MCF 10A (cell line): ENCODE results near the gene BECN2. TPM values are rescaled to one million over a fixed set of nuclear protein-coding genes. Genes with fewer than 3 reads are reported as not detected.

ENCODE experiments used
- BruUV-seq: library from RNA; stranded (reverse); fragments of 400-500 nt; replicated peaks from 2 replicates; lab custom pipeline; 2021; lab: Mats Ljungman, UMichigan
- CTCF ChIA-PET: fragments of 300-600 bp; sonication (Branson Sonifier 250); formaldehyde crosslinking; extraction: SDS; loops from one replicate; lab custom pipeline; 2021; ENCODE audit warnings: antibody characterized with exemption, inconsistent platforms; lab: Yijun Ruan, JAX
- POLR2A ChIA-PET: fragments of 300-600, 350-650 bp; sonication (Branson Sonifier 250); formaldehyde crosslinking; extraction: SDS; loops from one replicate; lab custom pipeline; 2020; ENCODE audit warnings: antibody characterized with exemption, inconsistent platforms; lab: Yijun Ruan, JAX
- DNase-seq: peaks from one replicate; pipeline ENCODE4 v3.0.0-alpha.2; 2018; ENCODE audit not compliant: unreplicated experiment
- H3K27ac Mint-ChIP-seq: one replicate; pipeline ENCODE4 v1.8.0; 2022; ENCODE audit warnings: mild to moderate bottlenecking, low read depth, mixed read lengths; ENCODE audit not compliant: unreplicated experiment
- H3K27me3 Mint-ChIP-seq: one replicate; pipeline ENCODE4 v1.8.0; 2022; ENCODE audit warnings: mixed read lengths; ENCODE audit not compliant: insufficient read depth, unreplicated experiment
- H3K36me3 Mint-ChIP-seq: one replicate; pipeline ENCODE4 v1.8.0; 2022; ENCODE audit warnings: mild to moderate bottlenecking, moderate library complexity, mixed read lengths; ENCODE audit not compliant: insufficient read depth, unreplicated experiment
- H3K4me1 Mint-ChIP-seq: one replicate; pipeline ENCODE4 v1.8.0; 2022; ENCODE audit warnings: mixed read lengths; ENCODE audit not compliant: insufficient read depth, unreplicated experiment
- H3K4me3 Mint-ChIP-seq: one replicate; pipeline ENCODE4 v1.8.0; 2022; ENCODE audit warnings: mild to moderate bottlenecking, moderate library complexity, mixed read lengths; ENCODE audit not compliant: unreplicated experiment
- H3K9me3 Mint-ChIP-seq: one replicate; pipeline ENCODE4 v1.8.0; 2022; ENCODE audit warnings: mixed read lengths; ENCODE audit not compliant: unreplicated experiment
- intact Hi-C: fragments of 100-400 bp; cut with micrococcal nuclease; formaldehyde crosslinking; loops from 2 replicates; pipeline ENCODE4 v1.14.1; 2022
- total RNA-seq: library from RNA; stranded (reverse); gene quantifications from 2 replicates; pipeline ENCODE4 v1.2.3, GENCODE V29; 2022
- TF ChIP-seq, protein P1 (sequence below): fragments of 200-600 bp; IDR thresholded peaks from one replicate; pipeline ENCODE4 v1.8.0; 2022; ENCODE audit warnings: antibody characterized with exemption, mild to moderate bottlenecking; ENCODE audit not compliant: unreplicated experiment

BECN2 gene
- total RNA-seq, 1 experiment from 2014 or later: not detected

DNA sequence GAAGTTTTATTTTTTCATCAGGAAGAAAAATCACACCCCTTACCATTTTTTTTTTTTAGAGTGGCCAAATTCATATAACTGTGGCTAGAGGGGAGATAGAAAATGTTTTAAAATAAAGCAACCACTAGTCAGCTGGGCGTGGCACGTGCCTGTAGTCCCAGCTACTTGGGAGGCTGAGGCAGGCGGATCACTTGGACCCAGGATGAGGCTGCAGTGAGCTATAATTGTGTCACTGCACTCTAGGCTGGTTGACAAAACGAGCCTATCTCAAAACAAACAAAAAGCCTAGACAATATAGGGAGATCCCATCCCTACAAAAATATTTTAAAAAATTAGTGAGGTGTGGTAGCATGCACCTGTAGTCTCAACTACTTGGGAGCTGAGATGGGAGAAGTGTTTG lies 14.8 kb upstream of the BECN2 start:
- DNase-seq: no peak
- no TSS peak for BruUV-seq
- Mint-ChIP-seq H3K9me3 (no peaks in the 10 kb centered on the region), H3K36me3 (no peaks in the 10 kb centered on the region), H3K4me1 (peaks cover 5% of the 10 kb centered on the region), H3K27me3 (no peaks in the 10 kb centered on the region), H3K4me3 (no peak overlapping the region), H3K27ac (no peak overlapping the region)
- ChIA-PET POLR2A (no interaction called here), CTCF (interaction anchor here (0.7 to 1.2 kb wide), 3 partner anchors 18 to 422 kb away, joined by 3 to 4 read pairs (median 3); no protein-coding TSS in a partner anchor)
- intact Hi-C loops: no loop called here
- TF ChIP-seq, protein P1, sequence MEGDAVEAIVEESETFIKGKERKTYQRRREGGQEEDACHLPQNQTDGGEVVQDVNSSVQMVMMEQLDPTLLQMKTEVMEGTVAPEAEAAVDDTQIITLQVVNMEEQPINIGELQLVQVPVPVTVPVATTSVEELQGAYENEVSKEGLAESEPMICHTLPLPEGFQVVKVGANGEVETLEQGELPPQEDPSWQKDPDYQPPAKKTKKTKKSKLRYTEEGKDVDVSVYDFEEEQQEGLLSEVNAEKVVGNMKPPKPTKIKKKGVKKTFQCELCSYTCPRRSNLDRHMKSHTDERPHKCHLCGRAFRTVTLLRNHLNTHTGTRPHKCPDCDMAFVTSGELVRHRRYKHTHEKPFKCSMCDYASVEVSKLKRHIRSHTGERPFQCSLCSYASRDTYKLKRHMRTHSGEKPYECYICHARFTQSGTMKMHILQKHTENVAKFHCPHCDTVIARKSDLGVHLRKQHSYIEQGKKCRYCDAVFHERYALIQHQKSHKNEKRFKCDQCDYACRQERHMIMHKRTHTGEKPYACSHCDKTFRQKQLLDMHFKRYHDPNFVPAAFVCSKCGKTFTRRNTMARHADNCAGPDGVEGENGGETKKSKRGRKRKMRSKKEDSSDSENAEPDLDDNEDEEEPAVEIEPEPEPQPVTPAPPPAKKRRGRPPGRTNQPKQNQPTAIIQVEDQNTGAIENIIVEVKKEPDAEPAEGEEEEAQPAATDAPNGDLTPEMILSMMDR: no peak

DNA sequence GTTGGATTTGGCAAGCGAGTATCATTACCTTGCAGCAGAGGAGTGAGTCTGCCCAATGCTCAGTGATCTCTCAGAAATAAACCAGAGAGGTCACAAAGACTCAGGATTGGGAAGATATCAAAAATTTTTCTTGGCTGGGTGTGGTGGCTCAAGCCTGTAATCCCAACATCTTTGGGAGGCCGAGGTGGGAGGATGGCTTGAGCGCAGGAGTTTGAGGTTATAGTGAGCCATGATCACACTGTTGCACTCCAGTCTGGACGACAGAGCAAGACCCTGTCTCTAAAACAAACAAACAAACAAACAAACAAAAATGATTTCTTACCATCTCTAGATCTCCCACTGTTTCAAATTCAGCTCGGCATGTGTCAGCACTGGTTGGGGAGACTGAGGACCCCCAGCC lies 13.3 kb upstream of the BECN2 start:
- Mint-ChIP-seq H3K4me3 (no peak overlapping the region), H3K4me1 (peaks cover 5% of the 10 kb centered on the region), H3K27ac (no peak overlapping the region), H3K9me3 (no peaks in the 10 kb centered on the region), H3K27me3 (no peaks in the 10 kb centered on the region), H3K36me3 (no peaks in the 10 kb centered on the region)
- CTCF ChIA-PET: interaction anchor here (0.6 to 1.3 kb wide), 3 partner anchors 14 to 48 kb away, joined by 3 to 4 read pairs (median 3); no protein-coding TSS in a partner anchor
- TF ChIP-seq, protein P1: no peak
- no peak for DNase-seq
- POLR2A ChIA-PET: interaction anchor here (1.0 to 1.2 kb wide), 2 partner anchors 9 to 24 kb away, joined by 4 read pairs; no protein-coding TSS in a partner anchor
- BruUV-seq: no TSS peak
- intact Hi-C loops: no loop called here

DNA sequence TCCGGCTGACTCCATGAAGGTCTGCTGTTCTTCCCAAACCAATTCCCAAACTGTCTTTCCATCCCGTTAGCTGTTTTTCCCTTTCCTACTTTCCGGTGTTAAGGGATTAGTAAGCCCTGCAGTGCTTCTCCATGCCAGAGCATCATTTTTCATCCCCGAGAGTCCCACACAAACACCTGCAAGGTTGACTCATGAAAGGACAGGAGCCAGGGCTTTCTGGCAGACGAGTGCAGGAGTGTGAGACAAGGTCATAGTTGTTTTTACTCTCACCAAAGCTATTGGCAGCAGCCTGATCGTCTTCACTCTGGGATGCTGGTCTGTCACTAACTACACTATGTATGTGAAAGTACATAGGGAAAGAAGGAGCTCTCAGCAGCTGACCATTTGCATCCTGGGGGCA lies 10.2 kb upstream of the BECN2 start:
- Mint-ChIP-seq H3K27me3 (no peaks in the 10 kb centered on the region), H3K4me3 (no peak overlapping the region), H3K27ac (no peak overlapping the region), H3K4me1 (peaks cover 5% of the 10 kb centered on the region), H3K9me3 (no peaks in the 10 kb centered on the region), H3K36me3 (no peaks in the 10 kb centered on the region)
- DNase-seq: peak; percentile 44
- no TSS peak for BruUV-seq
- intact Hi-C loops: no loop called here
- POLR2A ChIA-PET: no interaction called here
- CTCF ChIA-PET: interaction anchor here (0.6 to 1.3 kb wide), 3 partner anchors 50 to 56 kb away, joined by 3 to 8 read pairs (median 4); no protein-coding TSS in a partner anchor
- TF ChIP-seq, protein P1: no peak

DNA sequence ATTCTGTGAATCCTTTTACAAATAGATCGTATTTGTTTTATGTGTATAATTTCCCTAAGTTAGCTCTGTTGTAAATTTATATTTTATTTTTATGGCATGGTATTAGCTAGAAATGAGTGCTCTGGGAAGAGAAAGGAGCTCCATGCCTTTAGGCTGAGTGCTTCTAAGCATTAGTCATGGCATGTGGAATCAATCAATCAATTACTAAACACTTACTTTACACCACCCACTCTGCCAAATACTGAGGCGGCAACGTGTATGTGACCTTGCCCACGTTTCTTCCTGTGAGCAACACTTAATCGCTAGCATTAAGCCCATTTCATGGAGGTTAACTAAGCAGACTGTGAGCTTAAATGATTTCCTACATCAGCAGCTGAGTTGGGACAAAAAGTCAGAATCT lies 7.2 kb upstream of the BECN2 start:
- Mint-ChIP-seq H3K36me3 (no peaks in the 10 kb centered on the region), H3K4me3 (no peak overlapping the region), H3K27ac (no peak overlapping the region), H3K9me3 (no peaks in the 10 kb centered on the region), H3K27me3 (no peaks in the 10 kb centered on the region), H3K4me1 (peaks cover 5% of the 10 kb centered on the region)
- DNase-seq: peak; percentile 42
- no TSS peak for BruUV-seq
- ChIA-PET POLR2A (interaction anchor here (0.8 kb wide), 1 partner anchor 10 kb away, joined by 3 read pairs; no protein-coding TSS in a partner anchor), CTCF (interaction anchor here (0.7 to 1.9 kb wide), 4 partner anchors 36 to 750 kb away, joined by 3 to 9 read pairs (median 6); no protein-coding TSS in a partner anchor)
- intact Hi-C loops: no loop called here
- TF ChIP-seq, protein P1: no peak
